WERI-Rb-1 (cell line): ENCODE results near the gene RBMS3.

Experiments used
- DNase-seq: peaks from one replicate; pipeline ENCODE4 v3.0.0-alpha.2; 2020
- H3K27ac ChIP-seq: fragments of 250-450 bp; sonication (Bioruptor Pico); 2 replicates; pipeline ENCODE4 v1.5.1; 2020; ENCODE audit warnings: mild to moderate bottlenecking, moderate library complexity
- H3K27me3 ChIP-seq: fragments of 250-450 bp; sonication (Bioruptor Pico); 2 replicates; pipeline ENCODE4 v1.5.1; 2021; ENCODE audit warnings: mild to moderate bottlenecking, low read depth, moderate library complexity; ENCODE audit not compliant: insufficient read depth, severe bottlenecking
- H3K36me3 ChIP-seq: fragments of 250-450 bp; sonication (Bioruptor Pico); 2 replicates; pipeline ENCODE4 v1.5.1; 2020; ENCODE audit warnings: mild to moderate bottlenecking, moderate library complexity
- H3K4me3 ChIP-seq: 2 replicates; pipeline ENCODE4 v1.5.1; 2011; ENCODE audit warnings: low read depth, mild to moderate bottlenecking, control low read depth, low read length
- H3K9me3 ChIP-seq: fragments of 250-450 bp; sonication (Bioruptor Pico); 2 replicates; pipeline ENCODE4 v1.5.1; 2021; ENCODE audit warnings: mild to moderate bottlenecking, moderate library complexity; ENCODE audit not compliant: severe bottlenecking
- CTCF ChIP-seq: IDR thresholded peaks from 2 replicates; pipeline ENCODE4 v1.5.1; 2011; ENCODE audit warnings: low read depth, mild to moderate bottlenecking, control low read depth, inconsistent platforms, low read length

RBMS3 gene

GRCh38 chr3:29773481-29773880 lies 492.6 kb downstream of the RBMS3 start:
- Histone ChIP-seq H3K27me3 (no peaks in the 10 kb centered on the region), H3K36me3 (no peaks in the 10 kb centered on the region), H3K4me3 (no peak overlapping the region), H3K9me3 (no peaks in the 10 kb centered on the region), H3K27ac (no peak overlapping the region)
- no peak for DNase-seq
- TF ChIP-seq CTCF: no peak

- Histone ChIP-seq H3K4me3 (no peak overlapping the region), H3K27me3 (no peaks in the 10 kb centered on the region), H3K36me3 (no peaks in the 10 kb centered on the region), H3K27ac (no peak overlapping the region), H3K9me3 (no peaks in the 10 kb centered on the region)
- no peak for TF ChIP-seq CTCF
- DNase-seq: no peak
Measured at GRCh38 chr3:29775340-29775739, 494.5 kb downstream of the RBMS3 start.

- DNase-seq: no peak
- no peak overlapping the region for H3K27ac ChIP-seq
- no peak for TF ChIP-seq CTCF
- H3K4me3 ChIP-seq: no peak overlapping the region
- H3K36me3 ChIP-seq: no peaks in the 10 kb centered on the region
- no peaks in the 10 kb centered on the region for H3K27me3 ChIP-seq
- no peaks in the 10 kb centered on the region for H3K9me3 ChIP-seq
Measured at GRCh38 chr3:29777869-29778268, 497.0 kb downstream of the RBMS3 start.

- Histone ChIP-seq H3K36me3 (no peaks in the 10 kb centered on the region), H3K27me3 (no peaks in the 10 kb centered on the region), H3K9me3 (no peaks in the 10 kb centered on the region), H3K4me3 (no peak overlapping the region), H3K27ac (no peak overlapping the region)
- DNase-seq: no peak
- no peak for TF ChIP-seq CTCF
Measured at GRCh38 chr3:29789686-29790085, 508.8 kb downstream of the RBMS3 start.

- no peak for TF ChIP-seq CTCF
- H3K27ac ChIP-seq: no peak overlapping the region
- no peak overlapping the region for H3K4me3 ChIP-seq
- no peaks in the 10 kb centered on the region for H3K27me3 ChIP-seq
- H3K9me3 ChIP-seq: no peaks in the 10 kb centered on the region
- no peaks in the 10 kb centered on the region for H3K36me3 ChIP-seq
- no peak for DNase-seq
Measured at GRCh38 chr3:29796808-29797207, 515.9 kb downstream of the RBMS3 start.

- Histone ChIP-seq H3K27ac (no peak overlapping the region), H3K9me3 (no peaks in the 10 kb centered on the region), H3K4me3 (no peak overlapping the region), H3K27me3 (no peaks in the 10 kb centered on the region), H3K36me3 (no peaks in the 10 kb centered on the region)
- no peak for DNase-seq
- TF ChIP-seq CTCF: no peak
Measured at GRCh38 chr3:29802057-29802456, 521.2 kb downstream of the RBMS3 start.
